Heart left ventricle (tissue), 13 donors: ENCODE results near the gene DAB1.

Source experiments
- POLR2A ChIP-seq, 2 donors: fragments of 450-650 bp; IDR thresholded peaks; one replicate each; pipeline ENCODE4 v1.6.1; 2017; ENCODE audit warnings: antibody characterized with exemption in 2 of 2, mild to moderate bottlenecking in 2 of 2, moderate library complexity in 2 of 2
- TF ChIP-seq, protein P1 (sequence below), 12 donors: fragments of 200-600 bp; sonication (generic) in 4 of 12; IDR thresholded peaks; one replicate each; pipeline versions ENCODE4 v1.5.0 to v1.8.0; 2018 to 2022; ENCODE audit warnings: antibody characterized with exemption in 12 of 12, mild to moderate bottlenecking in 5 of 12
- donor health status: ischemic (EF 13 %, LVEDD 7.1; RV severe dilation, severe dysfunction).
- donor health status: DM: no; HTN: yes; CAD: no.
- donor health status: DM: no; HTN: no; CAD: no.
- donor health status: ischemic (EF 25% LVEDD 6.9; RV normal size, moderate dysfunction).
- donor health status: ischemic (EF 25% LVEDD 5.7; RV mildly dilated, moderate dysfunction).
- donor health status: ischemic (EF 35%, LVEDD 5.7; RV mildly dilated, moderate dysfunction).
- donor health status: nonischemic (EF 11% LVEDD 7.7; RV severe dilation, severe dysfunction).
- donor health status: DM: yes; HTN: yes; CAD: no.
- donor health status: PGD.
- donor health status: ischemic (EF 29% LVEDD 5.4; RV normal size, mild dysfunction).
- donor health status: nonischemic (EF 23%, LVEDD 6.1; RV moderate dilation, normal function).

DNA sequence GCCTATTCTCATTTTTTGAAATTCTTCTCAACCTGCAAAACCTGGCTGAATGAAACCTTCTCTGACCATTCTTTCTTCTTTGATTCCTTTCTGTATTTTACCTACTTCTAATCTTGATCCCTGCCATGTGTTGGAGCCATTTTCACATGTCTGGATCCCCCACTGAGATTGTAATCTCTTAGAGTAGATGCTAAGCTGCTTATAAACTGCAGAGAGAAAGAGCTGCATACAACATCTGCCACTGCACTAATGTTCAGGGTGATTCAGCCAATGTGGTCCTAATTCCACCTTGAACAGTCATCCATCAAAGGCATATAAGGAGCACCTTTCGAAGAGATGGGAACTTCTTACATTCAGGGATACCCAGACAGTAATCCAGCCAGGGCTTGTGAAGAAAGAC lies 16.2 kb upstream of the DAB1 start:
- TF ChIP-seq, protein P1, sequence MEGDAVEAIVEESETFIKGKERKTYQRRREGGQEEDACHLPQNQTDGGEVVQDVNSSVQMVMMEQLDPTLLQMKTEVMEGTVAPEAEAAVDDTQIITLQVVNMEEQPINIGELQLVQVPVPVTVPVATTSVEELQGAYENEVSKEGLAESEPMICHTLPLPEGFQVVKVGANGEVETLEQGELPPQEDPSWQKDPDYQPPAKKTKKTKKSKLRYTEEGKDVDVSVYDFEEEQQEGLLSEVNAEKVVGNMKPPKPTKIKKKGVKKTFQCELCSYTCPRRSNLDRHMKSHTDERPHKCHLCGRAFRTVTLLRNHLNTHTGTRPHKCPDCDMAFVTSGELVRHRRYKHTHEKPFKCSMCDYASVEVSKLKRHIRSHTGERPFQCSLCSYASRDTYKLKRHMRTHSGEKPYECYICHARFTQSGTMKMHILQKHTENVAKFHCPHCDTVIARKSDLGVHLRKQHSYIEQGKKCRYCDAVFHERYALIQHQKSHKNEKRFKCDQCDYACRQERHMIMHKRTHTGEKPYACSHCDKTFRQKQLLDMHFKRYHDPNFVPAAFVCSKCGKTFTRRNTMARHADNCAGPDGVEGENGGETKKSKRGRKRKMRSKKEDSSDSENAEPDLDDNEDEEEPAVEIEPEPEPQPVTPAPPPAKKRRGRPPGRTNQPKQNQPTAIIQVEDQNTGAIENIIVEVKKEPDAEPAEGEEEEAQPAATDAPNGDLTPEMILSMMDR (IDR thresholded peaks at IDR 0.05): no peak
- no peak for TF ChIP-seq POLR2A (IDR thresholded peaks at IDR 0.05)
